GM20000 (cell line): ENCODE measurements around the gene NKAIN2.

Source experiments
- DNase-seq: peaks from one replicate; pipeline ENCODE4 v3.0.0; 2012; ENCODE audit warnings: low spot score
- TF ChIP-seq, protein P1 (sequence below): IDR thresholded peaks from 2 replicates; pipeline ENCODE4 v1.5.1; 2012; ENCODE audit warnings: mild to moderate bottlenecking, control low read depth; ENCODE audit errors: extremely low read depth, missing control alignments

The NKAIN2 gene

DNA sequence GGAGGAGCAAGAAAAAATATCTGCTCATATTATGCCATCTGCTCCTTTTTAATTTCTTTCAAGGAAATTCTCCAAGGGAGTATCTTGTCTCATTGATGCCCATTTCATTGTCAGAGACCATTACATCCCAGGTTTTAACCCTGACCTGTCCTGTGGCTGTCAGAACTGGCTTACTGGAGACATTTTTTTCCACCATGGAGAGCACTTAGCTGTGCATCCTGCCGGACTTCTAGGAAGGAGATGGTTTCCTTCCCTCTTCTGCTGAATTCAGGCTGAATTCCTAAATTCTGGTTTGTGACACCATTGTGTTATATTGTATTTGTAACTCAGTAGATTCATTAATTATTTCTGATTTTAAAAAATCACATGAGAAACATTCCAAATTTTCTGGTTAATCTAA lies 70.3 kb downstream of the NKAIN2 start:
- TF ChIP-seq, protein P1, sequence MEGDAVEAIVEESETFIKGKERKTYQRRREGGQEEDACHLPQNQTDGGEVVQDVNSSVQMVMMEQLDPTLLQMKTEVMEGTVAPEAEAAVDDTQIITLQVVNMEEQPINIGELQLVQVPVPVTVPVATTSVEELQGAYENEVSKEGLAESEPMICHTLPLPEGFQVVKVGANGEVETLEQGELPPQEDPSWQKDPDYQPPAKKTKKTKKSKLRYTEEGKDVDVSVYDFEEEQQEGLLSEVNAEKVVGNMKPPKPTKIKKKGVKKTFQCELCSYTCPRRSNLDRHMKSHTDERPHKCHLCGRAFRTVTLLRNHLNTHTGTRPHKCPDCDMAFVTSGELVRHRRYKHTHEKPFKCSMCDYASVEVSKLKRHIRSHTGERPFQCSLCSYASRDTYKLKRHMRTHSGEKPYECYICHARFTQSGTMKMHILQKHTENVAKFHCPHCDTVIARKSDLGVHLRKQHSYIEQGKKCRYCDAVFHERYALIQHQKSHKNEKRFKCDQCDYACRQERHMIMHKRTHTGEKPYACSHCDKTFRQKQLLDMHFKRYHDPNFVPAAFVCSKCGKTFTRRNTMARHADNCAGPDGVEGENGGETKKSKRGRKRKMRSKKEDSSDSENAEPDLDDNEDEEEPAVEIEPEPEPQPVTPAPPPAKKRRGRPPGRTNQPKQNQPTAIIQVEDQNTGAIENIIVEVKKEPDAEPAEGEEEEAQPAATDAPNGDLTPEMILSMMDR: no peak
- no peak for DNase-seq

DNA sequence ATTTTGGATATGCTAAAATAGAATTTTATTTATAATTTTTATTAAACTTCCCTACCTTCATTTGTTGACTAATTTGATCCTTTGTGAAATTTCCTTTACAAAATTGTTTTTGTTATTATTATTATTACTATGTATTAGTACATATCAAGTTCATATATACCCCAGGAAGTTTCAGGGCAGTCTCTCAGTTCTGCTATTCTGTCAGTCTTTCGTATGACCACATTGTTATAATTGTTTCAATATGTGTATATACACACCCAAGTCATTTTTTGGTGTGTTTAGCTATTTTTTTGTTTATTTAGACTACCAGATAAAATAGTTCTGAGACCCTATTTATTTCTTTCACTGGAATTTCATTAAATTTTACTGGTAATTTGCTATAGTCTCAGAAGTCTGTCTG lies 72.1 kb downstream of the NKAIN2 start:
- no peak for DNase-seq
- TF ChIP-seq, protein P1: no peak

DNA sequence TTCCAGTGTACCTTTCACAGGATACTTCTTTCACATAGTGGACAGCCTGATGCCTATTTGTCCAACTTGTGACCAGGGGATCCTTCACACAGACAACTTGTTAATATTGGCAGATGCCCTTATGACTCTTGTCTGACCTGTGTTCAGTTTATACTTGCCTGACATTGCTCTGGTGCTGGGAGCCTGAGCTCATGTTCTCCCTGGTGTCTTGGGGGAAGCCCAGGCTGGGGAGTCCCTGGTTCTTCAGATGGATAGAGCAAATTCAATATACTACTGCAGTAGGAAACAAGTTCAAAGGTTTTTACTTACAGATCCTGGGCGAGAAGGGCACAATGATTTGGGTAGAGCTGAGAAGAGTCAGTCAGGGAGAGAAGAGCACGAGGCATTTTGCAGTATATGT lies 76.1 kb downstream of the NKAIN2 start:
- DNase-seq: no peak

DNA sequence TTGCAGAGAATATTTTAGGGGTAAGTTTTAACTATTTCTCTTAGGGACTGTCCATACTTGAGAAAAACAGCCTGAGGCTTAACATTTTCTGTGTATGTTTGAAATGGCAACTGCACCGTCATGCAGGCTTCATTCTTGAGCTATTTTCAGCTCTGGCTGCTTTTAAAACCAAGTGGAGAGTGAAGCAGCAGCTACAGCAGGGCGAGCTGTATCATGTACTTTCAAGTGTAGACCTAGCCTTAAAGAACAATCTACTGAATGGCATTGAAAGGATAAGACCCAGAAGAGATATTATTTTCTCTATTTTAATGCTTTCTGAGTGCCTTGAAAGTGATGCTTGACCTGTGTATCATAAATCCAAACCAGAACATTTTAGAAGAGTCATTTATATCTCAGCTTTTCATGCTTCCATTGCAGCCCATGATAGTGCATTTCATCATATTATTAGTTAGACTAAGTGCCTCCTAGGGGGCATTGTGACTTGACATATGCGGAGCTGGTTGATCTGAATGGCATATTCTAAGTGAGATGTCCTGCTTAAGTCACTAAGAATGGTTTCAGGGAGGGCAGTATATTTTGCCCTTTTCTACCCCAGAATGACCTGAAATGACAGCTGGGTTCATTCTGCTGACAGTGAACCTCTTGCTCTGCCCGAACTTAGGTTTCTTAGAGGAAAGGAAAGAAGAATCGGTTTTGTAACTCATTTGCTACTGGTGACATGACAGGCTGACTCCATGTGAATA lies 85.3 kb downstream of the NKAIN2 start:
- TF ChIP-seq, protein P1: no peak
- DNase-seq: no peak

More for the DNA sequence above, 76.1 kb downstream of the NKAIN2 start:
- TF ChIP-seq, protein P1: no peak

DNA sequence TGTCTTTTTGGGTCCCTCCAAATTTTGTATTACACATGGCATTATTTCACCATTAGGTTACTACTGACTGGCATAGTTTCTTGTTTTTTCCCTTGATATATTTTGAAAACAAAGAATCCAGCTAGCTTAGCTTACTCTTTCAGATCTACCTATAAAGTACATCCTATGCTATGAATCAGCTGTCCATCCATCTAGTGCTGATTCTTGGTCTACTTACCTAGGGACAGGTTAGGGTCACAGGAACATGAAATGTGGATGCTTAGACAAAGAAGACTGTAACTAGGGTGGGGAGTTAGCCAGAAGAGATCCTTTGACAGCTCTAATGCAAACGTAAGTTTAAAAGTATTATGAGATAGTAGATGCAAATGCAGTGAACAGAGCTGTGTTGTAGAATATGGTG lies 91.7 kb downstream of the NKAIN2 start:
- TF ChIP-seq, protein P1: no peak
- DNase-seq: no peak

DNA sequence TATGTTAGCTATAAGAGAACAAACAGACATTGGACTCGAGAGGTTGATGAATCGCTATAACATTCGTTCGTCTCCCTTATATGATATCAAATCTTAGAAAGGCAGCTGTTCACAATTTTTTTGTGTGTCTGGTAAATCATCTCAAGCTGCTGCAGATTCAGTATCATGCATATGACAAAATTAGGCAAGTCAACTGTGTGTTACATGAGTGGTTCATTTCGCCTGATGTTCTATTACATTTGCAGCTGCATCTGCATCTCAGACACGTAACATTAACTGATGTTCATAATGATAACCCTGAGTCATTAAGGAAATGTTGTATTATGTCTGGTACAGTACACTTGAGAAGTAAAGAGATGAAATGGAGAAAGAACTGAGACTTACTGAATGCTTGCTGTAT lies 92.1 kb downstream of the NKAIN2 start:
- DNase-seq: no peak
- TF ChIP-seq, protein P1: no peak

DNA sequence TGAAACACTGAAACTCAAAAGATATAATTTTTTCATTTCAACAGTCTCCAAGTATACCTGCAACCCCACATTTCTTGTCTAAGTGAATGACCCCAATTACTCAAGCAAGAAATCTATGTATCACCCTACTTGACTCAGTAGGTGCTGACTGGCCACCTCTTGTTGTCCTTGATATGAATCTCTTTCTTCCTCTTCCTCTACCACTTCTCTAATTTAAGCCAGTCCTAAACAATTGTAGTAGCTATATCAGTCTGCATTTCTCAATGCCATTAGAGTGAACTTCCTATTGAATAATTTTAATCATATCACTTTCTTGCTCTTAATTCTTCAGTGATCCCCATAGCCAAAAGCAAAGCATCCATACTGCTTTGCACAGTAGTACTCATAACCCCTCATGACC lies 93.2 kb downstream of the NKAIN2 start:
- TF ChIP-seq, protein P1: no peak
- no peak for DNase-seq
